Activated CD4-positive, alpha-beta T cell treated with anti-CD3 and anti-CD28 coated beads, Interleukin-2, amount 50 U/mL, for 4 hours (primary cell): Measurements from ENCODE around the gene CAVIN3.

Experiments used
- DNase-seq, 2 experiments: peaks; one replicate each; pipeline ENCODE4 v3.0.0-alpha.2; 2020

The CAVIN3 gene

GRCh38 chr11:6320411-6321155 is at the start of gene CAVIN3:
CAVIN3 (minus strand) TSS chr11:6320501; CDS start chr11:6320476, 25 bp downstream.
- DNase-seq: peak in 1 of 2 experiments; percentile 4

GRCh38 chr11:6365659-6366058 is 45.4 kb upstream of the CAVIN3 start:
- no peak for DNase-seq

- DNase-seq: peak; percentile 60 to 63
Measured at GRCh38 chr11:6362873-6363678, 42.8 kb upstream of the CAVIN3 start.

GRCh38 chr11:6362185-6362872 is 42.0 kb upstream of the CAVIN3 start:
- no peak for DNase-seq

GRCh38 chr11:6360183-6360582 is 39.9 kb upstream of the CAVIN3 start:
- DNase-seq: no peak

GRCh38 chr11:6357222-6357621 is 36.9 kb upstream of the CAVIN3 start:
- peak in 1 of 2 experiments; percentile 3 for DNase-seq

GRCh38 chr11:6356503-6357055 is 36.3 kb upstream of the CAVIN3 start:
- no peak for DNase-seq

GRCh38 chr11:6354651-6355485 is 34.6 kb upstream of the CAVIN3 start:
- DNase-seq: no peak

- DNase-seq: peak; percentile 42 to 44
Measured at GRCh38 chr11:6353367-6353987, 33.2 kb upstream of the CAVIN3 start.

- no peak for DNase-seq
Measured at GRCh38 chr11:6351782-6352382, 31.6 kb upstream of the CAVIN3 start.

GRCh38 chr11:6350486-6350885 is 30.2 kb upstream of the CAVIN3 start:
- no peak for DNase-seq

GRCh38 chr11:6350043-6350442 is 29.7 kb upstream of the CAVIN3 start:
- no peak for DNase-seq

- no peak for DNase-seq
Measured at GRCh38 chr11:6345366-6345765, 25.1 kb upstream of the CAVIN3 start.

- DNase-seq: no peak
Measured at GRCh38 chr11:6336293-6336692, 16.0 kb upstream of the CAVIN3 start.

GRCh38 chr11:6334806-6335205 is 14.5 kb upstream of the CAVIN3 start:
- no peak for DNase-seq

GRCh38 chr11:6333095-6333494 is 12.8 kb upstream of the CAVIN3 start:
- no peak for DNase-seq

- DNase-seq: no peak
Measured at GRCh38 chr11:6332066-6332465, 11.8 kb upstream of the CAVIN3 start.

GRCh38 chr11:6328321-6328720 is 8.0 kb upstream of the CAVIN3 start:
- no peak for DNase-seq

- DNase-seq: no peak
Measured at GRCh38 chr11:6327806-6328205, 7.5 kb upstream of the CAVIN3 start.

GRCh38 chr11:6326985-6327384 is 6.7 kb upstream of the CAVIN3 start:
- no peak for DNase-seq

- DNase-seq: no peak
Measured at GRCh38 chr11:6326303-6326702, 6.0 kb upstream of the CAVIN3 start.
